HL-60 (cell line): ENCODE measurements around the gene ANKRD22.
"Not testable (repeated sequence)": the region's sequence is repeated elsewhere in the genome, so short reads cannot be mapped to it uniquely, and the experiment has no call there.

Source experiments
- DNase-seq, 2 experiments: peaks; one replicate each; pipeline ENCODE4 v3.0.0-alpha.2; 2010 to 2020; ENCODE audit warnings: low read depth in 1 of 2, low spot score in 1 of 2
- H3K27ac ChIP-seq: fragments of 250-450 bp; sonication (Bioruptor Pico); replicated peaks from 2 replicates; pipeline ENCODE4 v1.5.1; 2020; ENCODE audit warnings: mild to moderate bottlenecking, moderate library complexity
- H3K27me3 ChIP-seq: fragments of 250-450 bp; sonication (Bioruptor Pico); 2 replicates; pipeline ENCODE4 v1.5.1; 2021; ENCODE audit warnings: mild to moderate bottlenecking, moderate library complexity; ENCODE audit not compliant: insufficient read depth, poor library complexity, severe bottlenecking
- H3K4me3 ChIP-seq: replicated peaks from 2 replicates; pipeline ENCODE4 v1.5.1; 2011; ENCODE audit warnings: mild to moderate bottlenecking, control low read depth, low read length; ENCODE audit not compliant: insufficient read depth
- GABPA ChIP-seq: IDR thresholded peaks from 2 replicates; pipeline ENCODE4 v1.6.1; 2012; ENCODE audit warnings: low read depth
- POLR2AphosphoS5 ChIP-seq: IDR thresholded peaks from 2 replicates; pipeline ENCODE4 v1.6.1; 2012; ENCODE audit warnings: low read depth
- SPI1 ChIP-seq: IDR thresholded peaks from 2 replicates; pipeline ENCODE4 v1.6.1; 2012; ENCODE audit warnings: low read depth, mild to moderate bottlenecking, borderline replicate concordance
- TF ChIP-seq, protein P1 (sequence below): IDR thresholded peaks from 2 replicates; pipeline ENCODE4 v1.6.1; 2012; ENCODE audit warnings: low read depth; ENCODE audit not compliant: insufficient replicate concordance
- TF ChIP-seq, protein P2 (sequence below): IDR thresholded peaks from one replicate; pipeline ENCODE4 v1.5.1; 2011; ENCODE audit warnings: low read length, control low read depth, inconsistent platforms; ENCODE audit not compliant: insufficient read depth

The ANKRD22 gene

DNA sequence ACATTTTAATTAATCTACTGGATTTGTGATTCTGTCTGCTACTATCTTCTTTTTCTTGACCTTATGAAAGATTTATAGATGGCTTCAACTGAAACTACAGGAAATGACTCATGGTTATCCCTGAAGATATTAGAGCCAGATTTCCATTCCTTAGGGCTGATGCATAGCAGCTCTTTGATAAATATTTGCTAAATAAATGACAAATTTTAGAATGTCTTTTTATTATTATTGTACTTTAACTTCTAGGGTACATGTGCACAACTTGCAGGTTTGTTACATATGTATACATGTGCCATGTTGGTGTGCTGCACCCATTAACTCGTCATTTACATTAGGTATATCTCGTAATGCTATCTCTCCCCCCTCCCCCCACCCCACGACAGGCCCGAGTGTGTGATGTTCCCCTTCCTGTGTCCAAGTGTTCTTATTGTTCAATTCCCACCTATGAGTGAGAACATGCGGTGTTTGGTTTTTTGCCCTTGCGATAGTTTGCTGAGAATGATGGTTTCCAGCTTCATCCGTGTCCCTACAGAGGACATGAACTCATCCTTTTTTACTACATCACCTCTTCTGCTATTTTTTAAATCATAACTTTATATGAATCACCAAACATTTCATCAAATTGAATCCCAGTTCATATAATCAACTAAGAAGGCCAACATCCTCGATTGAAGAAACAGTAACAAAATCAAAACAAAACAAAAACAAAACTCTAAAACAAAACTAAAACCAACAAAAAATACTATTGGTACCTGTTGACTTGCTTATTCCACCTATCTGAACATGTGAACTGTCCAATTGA lies 31.2 kb upstream of the ANKRD22 start:
- not testable (repeated sequence) for H3K27ac ChIP-seq, H3K4me3 ChIP-seq, H3K27me3 ChIP-seq, DNase-seq

DNA sequence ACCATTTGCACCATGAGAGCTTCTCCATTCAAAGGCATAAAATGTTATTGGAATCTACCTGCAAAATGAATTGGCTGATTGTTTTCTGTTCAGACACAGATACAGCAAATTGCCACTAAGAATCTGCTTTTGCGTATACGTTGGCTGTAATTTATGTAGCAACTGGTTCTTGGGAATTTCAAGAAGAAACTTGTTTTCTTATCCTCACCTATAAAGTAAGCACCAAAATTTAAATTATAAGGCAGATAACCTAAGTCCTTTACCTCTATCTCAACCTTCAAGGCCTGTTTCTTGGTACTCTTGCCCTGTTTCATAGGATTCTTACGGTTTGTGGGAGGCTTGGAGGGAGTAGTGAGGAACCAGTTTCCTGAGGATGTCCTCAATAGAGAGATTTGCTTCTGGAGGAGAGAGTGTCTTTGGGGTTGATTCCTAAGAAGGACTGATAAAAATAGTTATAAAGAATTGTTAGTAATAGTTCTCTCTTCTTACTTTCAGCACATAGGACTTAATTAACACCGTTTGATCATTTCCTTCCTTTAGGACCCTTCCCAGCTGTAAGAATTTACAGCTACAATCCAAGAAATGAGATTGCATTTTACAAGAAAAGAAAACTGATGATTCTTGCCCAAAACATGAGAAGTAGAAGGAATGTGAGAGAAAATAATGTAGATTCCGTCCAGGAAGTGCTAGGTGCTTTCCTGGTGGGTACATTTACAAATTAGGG lies 30.4 kb upstream of the ANKRD22 start:
- H3K27ac ChIP-seq = no peak overlapping the region
- no peak for TF ChIP-seq POLR2AphosphoS5
- TF ChIP-seq, protein P1, sequence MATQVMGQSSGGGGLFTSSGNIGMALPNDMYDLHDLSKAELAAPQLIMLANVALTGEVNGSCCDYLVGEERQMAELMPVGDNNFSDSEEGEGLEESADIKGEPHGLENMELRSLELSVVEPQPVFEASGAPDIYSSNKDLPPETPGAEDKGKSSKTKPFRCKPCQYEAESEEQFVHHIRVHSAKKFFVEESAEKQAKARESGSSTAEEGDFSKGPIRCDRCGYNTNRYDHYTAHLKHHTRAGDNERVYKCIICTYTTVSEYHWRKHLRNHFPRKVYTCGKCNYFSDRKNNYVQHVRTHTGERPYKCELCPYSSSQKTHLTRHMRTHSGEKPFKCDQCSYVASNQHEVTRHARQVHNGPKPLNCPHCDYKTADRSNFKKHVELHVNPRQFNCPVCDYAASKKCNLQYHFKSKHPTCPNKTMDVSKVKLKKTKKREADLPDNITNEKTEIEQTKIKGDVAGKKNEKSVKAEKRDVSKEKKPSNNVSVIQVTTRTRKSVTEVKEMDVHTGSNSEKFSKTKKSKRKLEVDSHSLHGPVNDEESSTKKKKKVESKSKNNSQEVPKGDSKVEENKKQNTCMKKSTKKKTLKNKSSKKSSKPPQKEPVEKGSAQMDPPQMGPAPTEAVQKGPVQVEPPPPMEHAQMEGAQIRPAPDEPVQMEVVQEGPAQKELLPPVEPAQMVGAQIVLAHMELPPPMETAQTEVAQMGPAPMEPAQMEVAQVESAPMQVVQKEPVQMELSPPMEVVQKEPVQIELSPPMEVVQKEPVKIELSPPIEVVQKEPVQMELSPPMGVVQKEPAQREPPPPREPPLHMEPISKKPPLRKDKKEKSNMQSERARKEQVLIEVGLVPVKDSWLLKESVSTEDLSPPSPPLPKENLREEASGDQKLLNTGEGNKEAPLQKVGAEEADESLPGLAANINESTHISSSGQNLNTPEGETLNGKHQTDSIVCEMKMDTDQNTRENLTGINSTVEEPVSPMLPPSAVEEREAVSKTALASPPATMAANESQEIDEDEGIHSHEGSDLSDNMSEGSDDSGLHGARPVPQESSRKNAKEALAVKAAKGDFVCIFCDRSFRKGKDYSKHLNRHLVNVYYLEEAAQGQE = no peak
- TF ChIP-seq, protein P2, sequence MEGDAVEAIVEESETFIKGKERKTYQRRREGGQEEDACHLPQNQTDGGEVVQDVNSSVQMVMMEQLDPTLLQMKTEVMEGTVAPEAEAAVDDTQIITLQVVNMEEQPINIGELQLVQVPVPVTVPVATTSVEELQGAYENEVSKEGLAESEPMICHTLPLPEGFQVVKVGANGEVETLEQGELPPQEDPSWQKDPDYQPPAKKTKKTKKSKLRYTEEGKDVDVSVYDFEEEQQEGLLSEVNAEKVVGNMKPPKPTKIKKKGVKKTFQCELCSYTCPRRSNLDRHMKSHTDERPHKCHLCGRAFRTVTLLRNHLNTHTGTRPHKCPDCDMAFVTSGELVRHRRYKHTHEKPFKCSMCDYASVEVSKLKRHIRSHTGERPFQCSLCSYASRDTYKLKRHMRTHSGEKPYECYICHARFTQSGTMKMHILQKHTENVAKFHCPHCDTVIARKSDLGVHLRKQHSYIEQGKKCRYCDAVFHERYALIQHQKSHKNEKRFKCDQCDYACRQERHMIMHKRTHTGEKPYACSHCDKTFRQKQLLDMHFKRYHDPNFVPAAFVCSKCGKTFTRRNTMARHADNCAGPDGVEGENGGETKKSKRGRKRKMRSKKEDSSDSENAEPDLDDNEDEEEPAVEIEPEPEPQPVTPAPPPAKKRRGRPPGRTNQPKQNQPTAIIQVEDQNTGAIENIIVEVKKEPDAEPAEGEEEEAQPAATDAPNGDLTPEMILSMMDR = no peak
- TF ChIP-seq GABPA = no peak
- no peak for TF ChIP-seq SPI1
- H3K4me3 ChIP-seq = peak overlapping the region; percentile 82
- DNase-seq = no peak
- no peaks in the 10 kb centered on the region for H3K27me3 ChIP-seq

DNA sequence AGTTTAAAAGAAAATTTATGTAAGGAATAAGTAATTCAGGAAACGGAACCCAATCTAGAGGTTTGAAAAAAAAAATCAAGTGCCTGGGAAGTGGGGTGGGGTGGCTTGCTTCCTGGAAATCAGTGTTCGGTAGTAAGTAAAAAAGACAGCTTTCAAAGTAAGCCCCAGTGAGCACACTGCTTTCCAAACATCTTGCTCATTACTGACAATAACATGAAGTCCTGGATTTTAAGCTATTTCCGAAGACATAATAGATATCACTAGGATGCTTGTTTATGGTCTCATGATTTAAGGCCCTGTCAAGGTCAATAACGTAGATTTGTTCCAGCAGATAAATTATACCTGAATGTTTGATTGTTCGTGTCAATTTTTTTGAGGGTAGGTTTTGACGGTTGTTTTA lies 29.7 kb upstream of the ANKRD22 start:
- TF ChIP-seq SPI1 (no peak), POLR2AphosphoS5 (no peak), GABPA (0 out of 2 replicates have a peak, but pooled peaks have one; percentile 9)
- TF ChIP-seq, protein P1 = no peak
- TF ChIP-seq, protein P2 = no peak
- H3K27ac ChIP-seq = peak overlapping the region; percentile 98
- no peaks in the 10 kb centered on the region for H3K27me3 ChIP-seq
- peak overlapping the region; percentile 82 for H3K4me3 ChIP-seq
- DNase-seq = no peak

DNA sequence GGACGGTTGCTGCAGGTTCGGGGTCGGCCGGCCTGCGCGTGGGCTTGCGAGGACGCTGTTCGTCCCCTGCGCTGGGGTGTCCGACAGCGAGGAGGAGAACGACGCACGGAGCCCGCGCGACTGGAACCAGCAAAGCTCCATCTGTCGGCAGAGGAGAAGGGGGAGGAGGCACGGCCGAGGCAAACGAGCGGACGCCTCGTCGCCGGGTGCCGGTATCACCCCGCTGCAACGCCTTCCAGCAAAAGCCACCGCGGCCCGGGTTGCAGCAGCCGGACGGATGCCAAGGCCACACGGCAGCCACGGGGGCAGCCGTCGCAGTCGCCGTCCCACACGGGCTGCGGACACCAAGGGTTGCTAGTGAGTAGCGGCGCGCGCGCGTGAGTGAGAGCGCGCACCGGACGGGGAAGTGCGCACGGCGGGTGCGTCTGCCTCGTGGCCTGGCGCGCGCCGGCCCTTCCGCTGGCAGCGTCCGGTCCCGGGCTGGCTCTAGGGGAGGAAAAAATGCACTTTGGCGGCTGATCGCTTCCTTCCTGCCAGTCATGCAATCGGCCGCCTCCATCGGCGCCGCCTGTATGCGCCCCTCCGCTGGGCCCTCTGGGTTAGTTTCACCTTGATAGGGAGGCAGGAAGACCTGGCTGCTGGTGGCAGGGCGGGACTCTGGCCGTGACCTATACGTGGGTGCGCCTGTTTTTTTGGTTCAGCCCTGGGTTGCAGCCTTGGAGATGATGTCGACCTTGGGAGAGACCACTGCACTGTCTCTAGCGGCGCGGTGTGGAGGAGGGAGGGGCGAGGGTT lies 28.8 kb upstream of the ANKRD22 start:
- peak; percentile 68 to 82 for DNase-seq
- H3K27me3 ChIP-seq = no peaks in the 10 kb centered on the region
- TF ChIP-seq SPI1 (peak; percentile 74; the same call in 1 of the 2 replicates), POLR2AphosphoS5 (peak; percentile 79), GABPA (peak; percentile 46; the same call in 1 of the 2 replicates)
- TF ChIP-seq, protein P1 = peak; percentile 62
- TF ChIP-seq, protein P2 = no peak
- peak overlapping the region; percentile 98 for H3K27ac ChIP-seq
- peak overlapping the region; percentile 82 for H3K4me3 ChIP-seq
